Neutrophil (primary cell): Measurements from ENCODE around the gene LDLRAD3.
"Not testable (repeated sequence)": the region's sequence is repeated elsewhere in the genome, so short reads cannot be mapped to it uniquely, and the experiment has no call there.

Experiments used
- H3K27ac ChIP-seq: fragments of 200-600 bp; sonication (generic); 2 replicates; pipeline ENCODE4 v1.5.1; 2016; ENCODE audit warnings: mild to moderate bottlenecking, moderate library complexity
- H3K27me3 ChIP-seq: fragments of 200-600 bp; sonication (generic); 2 replicates; pipeline ENCODE4 v1.6.0; 2016; ENCODE audit warnings: mild to moderate bottlenecking
- H3K36me3 ChIP-seq: fragments of 200-600 bp; sonication (generic); 2 replicates; pipeline ENCODE4 v1.5.1; 2017
- H3K4me1 ChIP-seq, 2 experiments: fragments of 200-600 bp in 1 of 2; sonication (generic) in 1 of 2; 1 replicate in 1 of 2; 2 replicates in 1 of 2; pipeline versions ENCODE4 v1.5.1 to v1.6.1; 2013 to 2016; ENCODE audit warnings: low read depth in 1 of 2, low read length in 1 of 2, mild to moderate bottlenecking in 1 of 2, moderate library complexity in 1 of 2; ENCODE audit not compliant: control insufficient read depth in 1 of 2, insufficient read depth in 1 of 2
- H3K4me3 ChIP-seq, 2 experiments: fragments of 200-600 bp in 1 of 2; sonication (generic) in 1 of 2; 1 replicate in 1 of 2; 2 replicates in 1 of 2; pipeline ENCODE4 v1.5.1; 2013 to 2016; ENCODE audit warnings: low read depth in 1 of 2, low read length in 1 of 2, mild to moderate bottlenecking in 1 of 2, moderate library complexity in 1 of 2
- H3K9me3 ChIP-seq: fragments of 200-600 bp; sonication (generic); 2 replicates; pipeline ENCODE4 v1.5.1; 2016
- CTCF ChIP-seq: fragments of 200-600 bp; sonication (generic); IDR thresholded peaks from 2 replicates; pipeline ENCODE4 v1.5.1; 2016; ENCODE audit warnings: antibody characterized with exemption

The LDLRAD3 gene

GRCh38 chr11:35906681-35907080, 37.2 kb upstream of the LDLRAD3 start:
- no peaks in the 10 kb centered on the region for H3K27me3 ChIP-seq
- no peaks in the 10 kb centered on the region for H3K36me3 ChIP-seq
- H3K4me1 ChIP-seq, result no peaks in the 10 kb centered on the region
- H3K9me3 ChIP-seq, result no peaks in the 10 kb centered on the region
- H3K4me3 ChIP-seq, result no peak overlapping the region
- no peak for TF ChIP-seq CTCF
- H3K27ac ChIP-seq, result no peak overlapping the region

- H3K27ac ChIP-seq, result no peak overlapping the region
- H3K36me3 ChIP-seq, result no peaks in the 10 kb centered on the region
- H3K27me3 ChIP-seq, result no peaks in the 10 kb centered on the region
- TF ChIP-seq CTCF, result no peak
- H3K4me1 ChIP-seq, result no peaks in the 10 kb centered on the region
- H3K9me3 ChIP-seq, result no peaks in the 10 kb centered on the region
- H3K4me3 ChIP-seq, result no peak overlapping the region
Measured at GRCh38 chr11:35907648-35908431, 36.0 kb upstream of the LDLRAD3 start.

- H3K27me3 ChIP-seq, H3K9me3 ChIP-seq, H3K36me3 ChIP-seq, H3K27ac ChIP-seq, H3K4me1 ChIP-seq, H3K4me3 ChIP-seq: not testable (repeated sequence)
Measured at GRCh38 chr11:35908432-35908771, 35.5 kb upstream of the LDLRAD3 start.

- TF ChIP-seq CTCF, result no peak
- H3K36me3 ChIP-seq, result no peaks in the 10 kb centered on the region
- H3K27me3 ChIP-seq, result no peaks in the 10 kb centered on the region
- H3K4me1 ChIP-seq, result no peaks in the 10 kb centered on the region
- H3K9me3 ChIP-seq, result no peaks in the 10 kb centered on the region
- H3K27ac ChIP-seq, result no peak overlapping the region
- no peak overlapping the region for H3K4me3 ChIP-seq
Measured at GRCh38 chr11:35909511-35910265, 34.2 kb upstream of the LDLRAD3 start.

- no peak for TF ChIP-seq CTCF
- Histone ChIP-seq H3K4me1 (no peaks in the 10 kb centered on the region), H3K36me3 (no peaks in the 10 kb centered on the region), H3K27me3 (no peaks in the 10 kb centered on the region), H3K4me3 (no peak overlapping the region), H3K9me3 (no peaks in the 10 kb centered on the region), H3K27ac (no peak overlapping the region)
Measured at GRCh38 chr11:35911013-35911412, 32.8 kb upstream of the LDLRAD3 start.

- no peak for TF ChIP-seq CTCF
- no peaks in the 10 kb centered on the region for H3K4me1 ChIP-seq
Measured at GRCh38 chr11:35911616-35912165, 32.2 kb upstream of the LDLRAD3 start.

GRCh38 chr11:35912436-35912835, 31.4 kb upstream of the LDLRAD3 start:
- not testable (repeated sequence) for H3K36me3 ChIP-seq, H3K9me3 ChIP-seq, H3K4me3 ChIP-seq, H3K27ac ChIP-seq, H3K4me1 ChIP-seq, H3K27me3 ChIP-seq

More at GRCh38 chr11:35911616-35912165, 32.2 kb upstream of the LDLRAD3 start:
- Histone ChIP-seq H3K27ac (no peak overlapping the region), H3K27me3 (no peaks in the 10 kb centered on the region), H3K4me3 (no peak overlapping the region), H3K36me3 (no peaks in the 10 kb centered on the region), H3K9me3 (no peaks in the 10 kb centered on the region)
